ENCODE measurements around the gene PLAC8L1. TPM values are rescaled to one million over a fixed set of nuclear protein-coding genes. Genes with fewer than 3 reads are reported as not detected.

PLAC8L1 gene
- total RNA-seq, 2 donors from 2014 or later = not detected

DNA sequence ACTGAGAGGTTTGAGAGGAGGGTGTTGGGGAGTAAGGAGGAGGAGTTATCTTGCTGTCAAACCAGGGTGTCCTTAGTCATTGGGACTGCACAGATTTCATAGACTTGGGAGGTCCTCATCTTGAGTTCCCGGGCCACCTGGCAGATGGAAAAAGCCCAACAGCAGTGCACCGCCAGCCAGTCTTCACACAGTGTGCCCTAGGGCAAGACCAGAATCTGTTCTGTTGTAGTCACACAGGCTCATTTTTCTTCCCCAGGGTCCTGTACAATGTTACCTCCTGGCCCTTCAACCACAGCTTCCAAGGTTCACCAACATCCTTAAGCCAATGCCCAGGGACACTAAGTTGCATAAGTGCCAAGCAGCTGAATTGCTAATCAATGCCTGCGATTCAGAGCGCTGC is 21.0 kb downstream of the PLAC8L1 start:
- 94% methylated on average over 4 of the region's 4 CpGs for WGBS
- Histone ChIP-seq H3K27me3 (replicated peaks; ENCODE audit: insufficient read depth) (no peaks in the 10 kb centered on the region), H3K4me1 (replicated peaks) (no peaks in the 10 kb centered on the region), H3K27ac (no peak overlapping the region), H3K36me3 (no peaks in the 10 kb centered on the region), H3K4me3 (no peak overlapping the region), H3K9me3 (no peaks in the 10 kb centered on the region)
- DNase-seq (ENCODE audit: low spot score) = no peak
- intact Hi-C loops (cut with DNase I) = no loop called here
- TF ChIP-seq, protein P1, sequence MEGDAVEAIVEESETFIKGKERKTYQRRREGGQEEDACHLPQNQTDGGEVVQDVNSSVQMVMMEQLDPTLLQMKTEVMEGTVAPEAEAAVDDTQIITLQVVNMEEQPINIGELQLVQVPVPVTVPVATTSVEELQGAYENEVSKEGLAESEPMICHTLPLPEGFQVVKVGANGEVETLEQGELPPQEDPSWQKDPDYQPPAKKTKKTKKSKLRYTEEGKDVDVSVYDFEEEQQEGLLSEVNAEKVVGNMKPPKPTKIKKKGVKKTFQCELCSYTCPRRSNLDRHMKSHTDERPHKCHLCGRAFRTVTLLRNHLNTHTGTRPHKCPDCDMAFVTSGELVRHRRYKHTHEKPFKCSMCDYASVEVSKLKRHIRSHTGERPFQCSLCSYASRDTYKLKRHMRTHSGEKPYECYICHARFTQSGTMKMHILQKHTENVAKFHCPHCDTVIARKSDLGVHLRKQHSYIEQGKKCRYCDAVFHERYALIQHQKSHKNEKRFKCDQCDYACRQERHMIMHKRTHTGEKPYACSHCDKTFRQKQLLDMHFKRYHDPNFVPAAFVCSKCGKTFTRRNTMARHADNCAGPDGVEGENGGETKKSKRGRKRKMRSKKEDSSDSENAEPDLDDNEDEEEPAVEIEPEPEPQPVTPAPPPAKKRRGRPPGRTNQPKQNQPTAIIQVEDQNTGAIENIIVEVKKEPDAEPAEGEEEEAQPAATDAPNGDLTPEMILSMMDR (IDR thresholded peaks at IDR 0.05) = no peak
- no peak for TF ChIP-seq POLR2A (IDR thresholded peaks at IDR 0.05)
- no peak for TF ChIP-seq POLR2AphosphoS5 (IDR thresholded peaks at IDR 0.05)

DNA sequence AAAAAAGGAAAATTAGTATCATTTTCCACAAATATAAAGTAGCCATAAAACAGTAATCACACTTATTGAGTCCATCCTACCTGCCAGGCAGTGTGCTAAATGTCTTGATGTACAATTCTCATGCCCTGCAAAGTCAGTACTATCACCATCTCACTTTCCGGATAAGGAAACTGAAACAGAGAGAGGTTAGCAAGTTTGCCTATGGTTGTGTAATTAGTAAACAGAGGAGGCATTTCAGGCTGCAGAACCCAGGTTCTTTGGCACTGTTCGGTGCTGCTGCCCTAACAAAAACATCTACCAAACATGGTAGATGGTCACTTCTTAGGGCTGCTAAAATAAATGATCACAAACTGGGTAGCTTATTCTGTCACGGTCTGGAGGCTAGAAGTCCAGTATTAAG is 22.6 kb downstream of the PLAC8L1 start:
- DNase-seq (ENCODE audit: low spot score) = no peak
- WGBS = 94% methylated on average over 3 of the region's 3 CpGs
- no peak overlapping the region for H3K4me3 ChIP-seq
- no peaks in the 10 kb centered on the region for H3K36me3 ChIP-seq
- intact Hi-C loops (cut with DNase I) = no loop called here
- H3K4me1 ChIP-seq (replicated peaks) = no peaks in the 10 kb centered on the region
- no peak overlapping the region for H3K27ac ChIP-seq
- no peak for TF ChIP-seq POLR2A (IDR thresholded peaks at IDR 0.05)
- no peaks in the 10 kb centered on the region for H3K9me3 ChIP-seq
- no peaks in the 10 kb centered on the region for H3K27me3 ChIP-seq (replicated peaks; ENCODE audit: insufficient read depth)

DNA sequence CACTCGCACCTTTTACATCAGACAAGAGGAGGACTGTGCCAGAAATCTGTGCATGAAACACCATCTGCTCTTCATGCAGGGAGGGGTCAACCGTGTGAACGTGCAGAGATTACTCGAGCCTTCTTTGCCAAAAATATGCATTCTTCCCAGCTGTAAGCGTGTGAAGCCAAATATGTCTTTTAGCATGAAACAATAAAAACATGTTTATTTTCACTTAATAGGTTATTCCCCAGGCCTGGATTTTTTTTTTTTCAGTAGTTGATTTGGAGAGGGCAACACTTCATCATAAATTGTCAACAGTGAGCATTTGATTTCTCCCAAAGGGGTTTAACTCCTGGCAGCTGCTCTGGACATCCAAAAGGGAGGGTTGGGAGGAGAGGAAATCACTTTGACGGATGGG is 23.8 kb downstream of the PLAC8L1 start:
- WGBS = 45% methylated on average over 6 of the region's 6 CpGs
- Histone ChIP-seq H3K9me3 (no peaks in the 10 kb centered on the region), H3K27ac (no peak overlapping the region), H3K4me3 (no peak overlapping the region), H3K4me1 (replicated peaks) (no peaks in the 10 kb centered on the region), H3K36me3 (no peaks in the 10 kb centered on the region), H3K27me3 (replicated peaks; ENCODE audit: insufficient read depth) (no peaks in the 10 kb centered on the region)
- TF ChIP-seq POLR2A (IDR thresholded peaks at IDR 0.05) = no peak
- TF ChIP-seq POLR2AphosphoS5 (IDR thresholded peaks at IDR 0.05) = no peak
- TF ChIP-seq, protein P1 (IDR thresholded peaks at IDR 0.05) = no peak
- DNase-seq (ENCODE audit: low spot score) = no peak
- intact Hi-C loops (cut with DNase I) = no loop called here

DNA sequence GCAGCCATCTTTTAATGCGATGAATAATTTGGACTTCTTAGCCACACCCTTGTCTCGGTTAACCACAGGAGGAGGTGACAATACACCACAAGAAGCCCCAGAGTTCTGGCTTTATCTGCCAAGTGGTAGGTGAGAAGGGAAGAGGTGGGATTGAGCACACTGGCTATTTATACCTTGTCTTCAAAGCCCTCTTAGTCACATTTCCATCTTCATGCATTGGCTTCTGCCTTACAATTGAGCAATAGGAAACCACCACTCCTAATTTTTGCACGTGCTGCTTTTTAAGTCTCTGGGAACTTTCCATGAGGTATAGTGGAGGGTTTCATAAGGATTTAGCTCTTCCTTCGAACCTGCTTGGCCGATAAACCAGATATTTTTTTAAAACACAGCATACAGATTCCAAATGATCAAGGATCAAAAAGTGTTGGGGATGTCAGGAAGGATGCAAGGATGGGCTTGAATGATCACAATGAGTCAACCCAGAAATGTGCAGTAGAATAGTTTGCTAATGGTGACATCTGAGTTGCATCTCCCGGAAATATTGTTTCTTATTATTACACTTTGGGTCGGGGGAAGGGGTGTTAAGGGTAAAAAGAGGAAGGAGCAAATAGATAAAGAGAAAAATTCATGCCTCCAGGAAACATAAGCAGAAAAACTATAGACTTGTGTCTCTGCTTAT is 25.5 kb downstream of the PLAC8L1 start:
- Histone ChIP-seq H3K36me3 (no peaks in the 10 kb centered on the region), H3K9me3 (no peaks in the 10 kb centered on the region), H3K27me3 (replicated peaks; ENCODE audit: insufficient read depth) (no peaks in the 10 kb centered on the region), H3K27ac (no peak overlapping the region), H3K4me1 (replicated peaks) (no peaks in the 10 kb centered on the region), H3K4me3 (no peak overlapping the region)
- 56% methylated on average over 7 of the region's 7 CpGs for WGBS
- DNase-seq (ENCODE audit: low spot score) = no peak
- TF ChIP-seq, protein P1 (IDR thresholded peaks at IDR 0.05) = no peak
- no peak for TF ChIP-seq POLR2A (IDR thresholded peaks at IDR 0.05)
- intact Hi-C loops (cut with DNase I) = no loop called here

DNA sequence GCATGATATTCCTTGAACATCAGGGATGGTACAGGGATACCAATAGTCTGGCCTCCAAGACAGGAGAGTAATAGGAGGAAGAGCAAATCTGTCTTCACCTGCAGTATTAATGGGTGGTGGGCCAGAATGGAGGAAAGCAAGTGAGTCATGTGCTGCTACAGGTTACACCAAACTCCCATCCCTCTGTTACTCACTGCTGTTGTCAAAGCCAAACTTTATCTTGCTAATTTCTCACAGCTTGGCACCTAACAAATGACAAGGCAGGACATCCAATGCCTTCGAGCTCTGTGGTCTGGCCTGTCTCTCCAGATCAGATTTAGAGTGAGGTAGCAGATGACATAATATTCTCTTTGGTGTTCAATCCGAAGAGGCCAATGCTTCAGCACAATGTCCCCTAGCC is 26.8 kb downstream of the PLAC8L1 start:
- intact Hi-C loops (cut with DNase I) = no loop called here
- DNase-seq (ENCODE audit: low spot score) = no peak

More for the DNA sequence above, 26.8 kb downstream of the PLAC8L1 start:
- H3K4me1 ChIP-seq (replicated peaks) = no peaks in the 10 kb centered on the region
- no peak overlapping the region for H3K27ac ChIP-seq
- WGBS = 53% methylated on average over 2 of the region's 2 CpGs
- H3K36me3 ChIP-seq = no peaks in the 10 kb centered on the region
- no peaks in the 10 kb centered on the region for H3K27me3 ChIP-seq (replicated peaks; ENCODE audit: insufficient read depth)
- no peak overlapping the region for H3K4me3 ChIP-seq
- TF ChIP-seq, protein P1 (IDR thresholded peaks at IDR 0.05) = no peak
- no peak for TF ChIP-seq POLR2AphosphoS5 (IDR thresholded peaks at IDR 0.05)
- TF ChIP-seq POLR2A (IDR thresholded peaks at IDR 0.05) = no peak
- H3K9me3 ChIP-seq = no peaks in the 10 kb centered on the region
